Measurements from ENCODE around the gene PIK3R1. TPM values are rescaled to one million over a fixed set of nuclear protein-coding genes. Genes with fewer than 3 reads are reported as not detected.

Gene PIK3R1
- total RNA-seq, 1 experiment from 2014 or later: 11.3 TPM

DNA sequence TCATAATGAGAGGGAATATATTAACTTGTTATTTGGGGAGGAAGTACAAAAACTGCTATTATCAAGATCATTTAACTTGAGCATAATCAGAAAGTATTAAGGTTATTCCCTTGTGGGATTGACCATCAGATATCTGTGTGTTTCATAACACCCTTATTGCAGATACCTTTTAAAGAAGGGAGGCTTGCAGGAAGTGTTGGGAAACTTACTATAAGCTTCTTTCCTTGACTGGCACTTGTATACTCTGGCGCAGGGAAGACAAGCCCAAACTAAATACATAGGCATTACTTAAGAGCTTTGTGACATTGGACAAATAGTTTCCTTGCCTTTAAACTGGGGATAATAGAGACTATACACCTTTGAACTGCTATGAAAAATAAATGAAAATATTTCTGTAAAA, 50.9 kb downstream of the PIK3R1 start:
- no CpG with 5 or more reads among the region's 1 CpG for WGBS (ENCODE audit: extremely low coverage, insufficient read length, low lambda C conversion rate)
- H3K27ac Mint-ChIP-seq: no peak overlapping the region
- H3K79me2 ChIP-seq (ENCODE audit: insufficient read depth, low read length): no peaks in the 10 kb centered on the region

More for the DNA sequence above, 50.9 kb downstream of the PIK3R1 start:
- Mint-ChIP-seq H3K9me3 (peaks cover 3 to 14% of the 10 kb centered on the region in 2 experiments; a peak in 2 of 5 replicates), H3K27me3 (ENCODE audit: low read depth) (no peaks in the 10 kb centered on the region), H3K4me1 (no peaks in the 10 kb centered on the region), H3K36me3 (ENCODE audit: insufficient read depth in 1 of 3, low read depth in 3 of 3) (peaks cover 0 to 15% (median 3%) of the 10 kb centered on the region in 3 experiments; a peak in 4 of 7 replicates), H3K4me3 (no peak overlapping the region)
- H2BK5ac ChIP-seq (ENCODE audit: insufficient read length, low read length): no peak overlapping the region
- H2BK15ac ChIP-seq (ENCODE audit: low read depth, low read length): no peak overlapping the region
- H4K91ac ChIP-seq (ENCODE audit: insufficient read length, low read depth, low read length): no peak overlapping the region
- no peak overlapping the region for H2AFZ ChIP-seq (ENCODE audit: low read length)
- no peak overlapping the region for H3K4me2 ChIP-seq (ENCODE audit: insufficient read depth, insufficient read length, low read length)
- H3K9me3 ChIP-seq (ENCODE audit: control insufficient read depth, low read depth, low read length): no peaks in the 10 kb centered on the region
- H3K18ac ChIP-seq (ENCODE audit: insufficient read length, low read depth, low read length): no peak overlapping the region
- no peaks in the 10 kb centered on the region; the same call in 1 of the 2 replicates for H3K4me1 ChIP-seq (ENCODE audit: insufficient read depth, low read length)
- H3K27ac ChIP-seq (ENCODE audit: insufficient read length, low read depth, low read length): no peak overlapping the region
- H3K23me2 ChIP-seq (ENCODE audit: insufficient read length, low read depth, low read length, poor library complexity, severe bottlenecking): no peaks in the 10 kb centered on the region
- H2AK5ac ChIP-seq (ENCODE audit: insufficient read length, low read length): no peak overlapping the region
- no peak overlapping the region for H3K56ac ChIP-seq (ENCODE audit: insufficient read length, low read depth, low read length)
- no peak overlapping the region for H4K5ac ChIP-seq (ENCODE audit: insufficient read length, low read depth, low read length)
- no peaks in the 10 kb centered on the region for H4K20me1 ChIP-seq (ENCODE audit: control insufficient read depth, insufficient read depth, insufficient read length)
- no peak overlapping the region for H2BK20ac ChIP-seq (ENCODE audit: low read depth, low read length, poor library complexity, severe bottlenecking)
- no peak overlapping the region for H3K4ac ChIP-seq (ENCODE audit: low read depth, low read length)
- H2BK12ac ChIP-seq (ENCODE audit: insufficient read length, low read depth, low read length): no peak overlapping the region
- no peak overlapping the region for H4K8ac ChIP-seq (replicated peaks; ENCODE audit: insufficient read length, low read depth, low read length)
- no peak overlapping the region for H3K9ac ChIP-seq (ENCODE audit: extremely low read depth, insufficient read length, low read length)
- no peak overlapping the region for H2BK120ac ChIP-seq (ENCODE audit: low read depth, low read length, poor library complexity, severe bottlenecking)
- TF ChIP-seq CTCF (conservative IDR thresholded peaks at IDR 0.05): no peak
- DNase-seq: no peak
- no peaks in the 10 kb centered on the region for H3K27me3 ChIP-seq (ENCODE audit: insufficient read depth, low read length)
- no peaks in the 10 kb centered on the region for H3K79me1 ChIP-seq (ENCODE audit: insufficient read depth, low read depth, low read length, poor library complexity, severe bottlenecking)
- H3K23ac ChIP-seq (ENCODE audit: insufficient read length, low read depth, low read length): no peak overlapping the region
- no peak overlapping the region for H3K14ac ChIP-seq (ENCODE audit: insufficient read depth, low read length)
- H3T11ph ChIP-seq (ENCODE audit: low read length): no peak overlapping the region

Data from H9 (cell line).